Gastrocnemius medialis (tissue), 4 donors: ENCODE measurements around the gene SP140L.

Source experiments
- CTCF ChIP-seq, 5 experiments: fragments of 450-650 bp in 3 of 5; fragments of 200-600 bp in 2 of 5; sonication (generic) in 2 of 5; IDR thresholded peaks in 4 of 5; conservative IDR thresholded peaks in 1 of 5; 1 replicate in 4 of 5; 2 replicates in 1 of 5; pipeline ENCODE4 v1.5.1; 2016 to 2019; ENCODE audit warnings: antibody characterized with exemption in 5 of 5, mild to moderate bottlenecking in 3 of 5, moderate library complexity in 3 of 5
- POLR2A ChIP-seq, 2 donors: fragments of 450-650 bp; IDR thresholded peaks; one replicate each; pipeline ENCODE4 v1.6.1; 2017; ENCODE audit warnings: antibody characterized with exemption in 2 of 2, mild to moderate bottlenecking in 2 of 2, moderate library complexity in 2 of 2

- TF ChIP-seq CTCF (IDR thresholded peaks at IDR 0.05 in 4 of 5, conservative IDR thresholded peaks at IDR 0.05 in 1 of 5) (no peak), POLR2A (IDR thresholded peaks at IDR 0.05) (no peak)
Observed at GRCh38 chr2:230324503-230324902, 2.5 kb upstream of the SP140L start.
